B cell (primary cell): ENCODE measurements around the gene GPX6. TPM values are rescaled to one million over a fixed set of nuclear protein-coding genes. Genes with fewer than 3 reads are reported as not detected.
A peak's percentile ranks its signal among the peaks of the same experiment; 100 is the strongest.

ENCODE experiments used
- ATAC-seq: fragments of 200-7000 bp; cut with Tn5 transposase; one replicate; pipeline ENCODE4 v1.10.0; 2021; ENCODE audit warnings: low read depth, mild to moderate bottlenecking, moderate number of reproducible peaks, moderate library complexity
- CTCF ChIA-PET: fragments of 350-600 bp; sonication (Branson Sonifier 250); formaldehyde crosslinking; loops from one replicate; lab custom pipeline; 2021; ENCODE audit warnings: antibody characterized with exemption, inconsistent platforms; lab: Charles Lee
- POLR2A ChIA-PET: fragments of 350-600 bp; sonication (Branson Sonifier 250); formaldehyde crosslinking; loops from one replicate; lab custom pipeline; 2021; ENCODE audit warnings: antibody characterized with exemption; lab: Charles Lee
- DNase-seq: peaks from one replicate; pipeline ENCODE4 v3.0.0; 2013
- H2AFZ ChIP-seq: 2 replicates; pipeline ENCODE4 v1.6.1; 2012; ENCODE audit warnings: mild to moderate bottlenecking, low read depth, low read length; ENCODE audit not compliant: insufficient read depth, poor library complexity, severe bottlenecking
- H3K27ac ChIP-seq, 2 donors: 1 replicate in 1 of 2; 2 replicates in 1 of 2; pipeline ENCODE4 v1.5.1; 2012 to 2013; ENCODE audit warnings: low read length in 2 of 2, mild to moderate bottlenecking in 2 of 2, moderate library complexity in 1 of 2
- H3K27me3 ChIP-seq, 4 experiments: fragments of 200-600 bp in 1 of 4; sonication (generic) in 1 of 4; replicated peaks in 1 of 4; 1 replicate in 2 of 4; 2 replicates in 2 of 4; pipeline versions ENCODE4 v1.6.1 to v1.7.0; 2013 to 2016; ENCODE audit warnings: low read length in 3 of 4, mild to moderate bottlenecking in 2 of 4, mixed read lengths in 1 of 4, moderate library complexity in 1 of 4; ENCODE audit not compliant: insufficient read depth in 4 of 4, control insufficient read depth in 3 of 4; ENCODE audit errors: control extremely low read depth in 1 of 4
- H3K36me3 ChIP-seq, 2 experiments: replicated peaks in 1 of 2; 1 replicate in 1 of 2; 2 replicates in 1 of 2; pipeline versions ENCODE4 v1.6.1 to v1.7.1; 2013; ENCODE audit warnings: low read length in 1 of 2; ENCODE audit not compliant: insufficient read depth in 2 of 2, control insufficient read depth in 1 of 2; ENCODE audit errors: control extremely low read depth in 1 of 2, extremely low read depth in 1 of 2
- H3K4me1 ChIP-seq, 2 donors: fragments of 200-600 bp in 1 of 2; sonication (generic) in 1 of 2; 1 replicate in 1 of 2; 2 replicates in 1 of 2; pipeline versions ENCODE4 v1.5.1 to v1.6.1; 2013 to 2017; ENCODE audit warnings: low read length in 2 of 2; ENCODE audit not compliant: control insufficient read depth in 2 of 2, insufficient read depth in 2 of 2
- H3K4me2 ChIP-seq: replicated peaks from 2 replicates; pipeline ENCODE3; 2012; ENCODE audit warnings: mild to moderate bottlenecking, low read depth, low read length; ENCODE audit not compliant: poor library complexity, severe bottlenecking
- H3K4me3 ChIP-seq, 5 experiments: fragments of 200-600 bp in 1 of 5; sonication (generic) in 1 of 5; 1 replicate in 3 of 5; 2 replicates in 2 of 5; pipeline versions ENCODE4 v1.5.1 to v1.7.0; 2011 to 2016; ENCODE audit warnings: low read length in 4 of 5, mild to moderate bottlenecking in 4 of 5, low read depth in 2 of 5, control low read depth in 1 of 5, moderate library complexity in 1 of 5; ENCODE audit not compliant: insufficient read depth in 1 of 5; ENCODE audit errors: control extremely low read depth in 1 of 5, extremely low read depth in 1 of 5
- H3K79me2 ChIP-seq: fragments of 200-600 bp; sonication (generic); one replicate; pipeline ENCODE4 v1.6.0; 2016; ENCODE audit warnings: low read length; ENCODE audit not compliant: control insufficient read depth, insufficient read depth
- H3K9ac ChIP-seq: fragments of 200-600 bp; sonication (generic); 2 replicates; pipeline ENCODE4 v1.6.1; 2017; ENCODE audit warnings: mild to moderate bottlenecking, low read length, moderate library complexity
- H3K9me3 ChIP-seq, 3 donors: one replicate each; pipeline versions ENCODE4 v1.6.1 to v1.7.1; 2013; ENCODE audit warnings: low read length in 2 of 3; ENCODE audit not compliant: control insufficient read depth in 2 of 3, insufficient read depth in 1 of 3; ENCODE audit errors: control extremely low read depth in 1 of 3
- H4K20me1 ChIP-seq: 2 replicates; pipeline ENCODE4 v1.6.0; 2012; ENCODE audit warnings: mild to moderate bottlenecking, low read length; ENCODE audit not compliant: insufficient read depth, control insufficient read depth, poor library complexity, severe bottlenecking
- H3K27ac Mint-ChIP-seq: one replicate; pipeline ENCODE4 v1.8.0; 2021; ENCODE audit warnings: mixed read lengths
- H3K27me3 Mint-ChIP-seq: one replicate; pipeline ENCODE4 v1.8.0; 2021; ENCODE audit warnings: mixed read lengths
- H3K4me1 Mint-ChIP-seq: one replicate; pipeline ENCODE4 v1.8.0; 2021; ENCODE audit warnings: mixed read lengths
- H3K4me3 Mint-ChIP-seq: one replicate; pipeline ENCODE4 v1.8.0; 2021; ENCODE audit warnings: mixed read lengths
- H3K9me3 Mint-ChIP-seq: one replicate; pipeline ENCODE4 v1.8.0; 2022; ENCODE audit warnings: mixed read lengths; ENCODE audit not compliant: insufficient read depth
- EZH2 ChIP-seq: IDR thresholded peaks from 2 replicates; pipeline ENCODE4 v1.6.1; 2012; ENCODE audit warnings: borderline replicate concordance, low read depth, mild to moderate bottlenecking, moderate library complexity, low read length; ENCODE audit not compliant: insufficient read depth, poor library complexity, severe bottlenecking
- WGBS: methylation state at CpG from one replicate; pipeline ENCODE4 v1.1.5; 2013; ENCODE audit warnings: missing lambda C conversion rate; ENCODE audit not compliant: insufficient coverage; 5-methylcytosine and 5-hydroxymethylcytosine counted together
- intact Hi-C: fragments of 100-400 bp; cut with micrococcal nuclease; formaldehyde crosslinking; loops from one replicate; pipeline ENCODE4 v1.10.0; 2022
- polyA plus RNA-seq: library from polyadenylated mRNA; depleted of rRNA; stranded (reverse); fragments of >200 nt; gene quantifications from 2 replicates; pipeline ENCODE4 v1.2.3, GENCODE V29; 2012
- total RNA-seq, 2 donors: library from RNA; stranded (reverse); fragments of 120-200 nt in 1 of 2; gene quantifications; 1 replicate in 1 of 2; 2 replicates in 1 of 2; pipeline versions ENCODE4 v1.2.3 to v1.2.4, GENCODE V29; 2013 to 2022
- TF ChIP-seq, protein P1 (sequence below): fragments of 200-600 bp; IDR thresholded peaks from one replicate; pipeline ENCODE4 v1.8.0; 2022; ENCODE audit warnings: antibody characterized with exemption, mild to moderate bottlenecking

The GPX6 gene
- total and polyA plus RNA-seq, 2 donors (not counting 1 experiment from before 2014, with no cell fraction given) = not detected

DNA sequence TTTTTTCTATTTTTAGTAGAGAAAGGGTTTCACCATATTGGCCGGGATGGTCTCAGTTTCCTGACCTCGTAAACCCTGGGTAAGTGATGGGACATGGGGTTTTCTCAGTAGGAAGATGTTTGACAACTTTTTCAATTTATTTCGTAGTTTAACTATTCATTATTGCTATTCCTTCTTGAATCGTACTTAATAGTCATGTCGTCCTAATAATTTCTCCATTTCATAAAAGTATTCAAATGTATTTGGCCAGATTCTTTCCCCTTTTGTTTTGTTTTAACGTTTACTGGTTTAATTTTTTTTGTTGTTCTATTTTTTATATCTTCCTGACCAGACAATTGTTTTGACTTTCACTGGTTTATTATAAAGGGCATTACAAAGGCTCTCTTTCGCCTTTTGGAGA is 26.4 kb upstream of the GPX6 start:
- peak overlapping the region; percentile 74 for H3K4me3 Mint-ChIP-seq
- ChIA-PET POLR2A (interaction anchor here (0.6 kb wide), 1 partner anchor 1087 kb away, joined by 4 read pairs; no protein-coding TSS in a partner anchor), CTCF (interaction anchor here (0.7 kb wide), 1 partner anchor 401 kb away, joined by 3 read pairs; the partner anchor contains the start of gene ZKSCAN8)
- H3K4me1 Mint-ChIP-seq = peaks cover 30% of the 10 kb centered on the region
- no peaks in the 10 kb centered on the region for H4K20me1 ChIP-seq
- peaks cover 0 to 28% (median 0%) of the 10 kb centered on the region in 3 donors for H3K9me3 ChIP-seq
- ATAC-seq = no peak
- H3K27ac ChIP-seq = no peak overlapping the region
- H3K9me3 Mint-ChIP-seq = peaks cover 13% of the 10 kb centered on the region
- peaks cover 21 to 23% of the 10 kb centered on the region in 2 donors for H3K4me1 ChIP-seq
- DNase-seq = no peak
- TF ChIP-seq EZH2 = no peak
- TF ChIP-seq, protein P1, sequence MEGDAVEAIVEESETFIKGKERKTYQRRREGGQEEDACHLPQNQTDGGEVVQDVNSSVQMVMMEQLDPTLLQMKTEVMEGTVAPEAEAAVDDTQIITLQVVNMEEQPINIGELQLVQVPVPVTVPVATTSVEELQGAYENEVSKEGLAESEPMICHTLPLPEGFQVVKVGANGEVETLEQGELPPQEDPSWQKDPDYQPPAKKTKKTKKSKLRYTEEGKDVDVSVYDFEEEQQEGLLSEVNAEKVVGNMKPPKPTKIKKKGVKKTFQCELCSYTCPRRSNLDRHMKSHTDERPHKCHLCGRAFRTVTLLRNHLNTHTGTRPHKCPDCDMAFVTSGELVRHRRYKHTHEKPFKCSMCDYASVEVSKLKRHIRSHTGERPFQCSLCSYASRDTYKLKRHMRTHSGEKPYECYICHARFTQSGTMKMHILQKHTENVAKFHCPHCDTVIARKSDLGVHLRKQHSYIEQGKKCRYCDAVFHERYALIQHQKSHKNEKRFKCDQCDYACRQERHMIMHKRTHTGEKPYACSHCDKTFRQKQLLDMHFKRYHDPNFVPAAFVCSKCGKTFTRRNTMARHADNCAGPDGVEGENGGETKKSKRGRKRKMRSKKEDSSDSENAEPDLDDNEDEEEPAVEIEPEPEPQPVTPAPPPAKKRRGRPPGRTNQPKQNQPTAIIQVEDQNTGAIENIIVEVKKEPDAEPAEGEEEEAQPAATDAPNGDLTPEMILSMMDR = no peak
- no peaks in the 10 kb centered on the region for H3K79me2 ChIP-seq
- intact Hi-C loops = no loop called here
- H3K4me3 ChIP-seq = peak overlapping the region in 1 of 5 experiments; percentile 34
- peaks cover 0 to 42% (median 32%) of the 10 kb centered on the region in 4 experiments for H3K27me3 ChIP-seq
- H2AFZ ChIP-seq = peak overlapping the region; percentile 4
- WGBS = no CpG with 5 or more reads among the region's 7 CpGs
- H3K36me3 ChIP-seq = no peaks in the 10 kb centered on the region
- peak overlapping the region; percentile 54 for H3K4me2 ChIP-seq
- H3K9ac ChIP-seq = no peak overlapping the region
- H3K27ac Mint-ChIP-seq = no peak overlapping the region
- H3K27me3 Mint-ChIP-seq = peaks cover 67% of the 10 kb centered on the region

DNA sequence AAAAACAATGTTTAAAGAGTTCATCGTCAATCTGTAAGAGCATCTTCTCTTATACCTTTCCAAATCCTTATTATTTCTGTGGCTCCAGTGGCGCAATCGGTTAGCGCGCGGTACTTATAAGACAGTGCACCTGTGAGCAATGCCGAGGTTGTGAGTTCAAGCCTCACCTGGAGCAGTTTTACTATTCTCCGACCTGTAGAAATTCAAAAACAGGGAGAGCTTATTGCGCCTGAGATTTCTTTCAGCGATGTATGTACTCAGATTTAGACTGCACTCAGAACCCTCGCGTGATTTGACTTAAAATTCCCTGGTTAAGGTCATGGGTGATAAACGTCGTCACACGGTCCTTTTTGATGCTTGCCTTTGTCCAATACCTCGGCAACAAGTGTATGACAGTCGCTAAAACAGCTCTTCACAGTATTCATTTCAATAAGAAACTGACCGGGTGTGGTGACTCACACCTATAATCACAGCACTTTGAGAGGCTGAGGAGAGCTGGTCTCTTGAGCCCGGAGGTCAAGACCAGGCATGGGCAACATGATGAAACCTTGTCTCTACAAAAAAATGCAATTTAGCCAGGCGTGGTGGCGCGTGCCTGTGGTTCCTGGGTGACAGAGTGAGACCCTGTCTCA is 22.0 kb upstream of the GPX6 start:
- no peaks in the 10 kb centered on the region for H3K36me3 ChIP-seq
- peaks cover 0 to 39% (median 29%) of the 10 kb centered on the region in 4 experiments for H3K27me3 ChIP-seq
- H3K79me2 ChIP-seq = no peaks in the 10 kb centered on the region
- no peaks in the 10 kb centered on the region for H4K20me1 ChIP-seq
- peaks cover 17% of the 10 kb centered on the region for H3K4me1 Mint-ChIP-seq
- peak overlapping the region; percentile 36 for H2AFZ ChIP-seq
- peaks cover 0 to 15% (median 0%) of the 10 kb centered on the region in 3 donors for H3K9me3 ChIP-seq
- no peak for DNase-seq
- peaks cover 88% of the 10 kb centered on the region for H3K27me3 Mint-ChIP-seq
- CTCF ChIA-PET = no interaction called here
- H3K4me2 ChIP-seq = peak overlapping the region; percentile 42
- POLR2A ChIA-PET = no interaction called here
- peak overlapping the region; percentile 23 for H3K4me3 Mint-ChIP-seq
- no peak overlapping the region for H3K9ac ChIP-seq
- H3K4me1 ChIP-seq = peaks cover 9% of the 10 kb centered on the region in 2 donors
- H3K27ac Mint-ChIP-seq = no peak overlapping the region
- intact Hi-C loops = no loop called here
- H3K27ac ChIP-seq = no peak overlapping the region
- ATAC-seq = no peak
- WGBS = 35% methylated on average over 20 of the region's 22 CpGs
- no peak overlapping the region for H3K4me3 ChIP-seq
- no peak for TF ChIP-seq EZH2
- TF ChIP-seq, protein P1 = no peak
- H3K9me3 Mint-ChIP-seq = peaks cover 12% of the 10 kb centered on the region
